HG03045 (cell line): ENCODE results near the gene IL26.

ENCODE experiments used
- ATAC-seq: cut with Tn5 transposase; IDR thresholded peaks from one replicate; pipeline ENCODE4 v1.9.1; 2021; ENCODE audit warnings: mild to moderate bottlenecking, moderate library complexity; ENCODE audit not compliant: unreplicated experiment

Gene IL26, protein sequence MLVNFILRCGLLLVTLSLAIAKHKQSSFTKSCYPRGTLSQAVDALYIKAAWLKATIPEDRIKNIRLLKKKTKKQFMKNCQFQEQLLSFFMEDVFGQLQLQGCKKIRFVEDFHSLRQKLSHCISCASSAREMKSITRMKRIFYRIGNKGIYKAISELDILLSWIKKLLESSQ

DNA sequence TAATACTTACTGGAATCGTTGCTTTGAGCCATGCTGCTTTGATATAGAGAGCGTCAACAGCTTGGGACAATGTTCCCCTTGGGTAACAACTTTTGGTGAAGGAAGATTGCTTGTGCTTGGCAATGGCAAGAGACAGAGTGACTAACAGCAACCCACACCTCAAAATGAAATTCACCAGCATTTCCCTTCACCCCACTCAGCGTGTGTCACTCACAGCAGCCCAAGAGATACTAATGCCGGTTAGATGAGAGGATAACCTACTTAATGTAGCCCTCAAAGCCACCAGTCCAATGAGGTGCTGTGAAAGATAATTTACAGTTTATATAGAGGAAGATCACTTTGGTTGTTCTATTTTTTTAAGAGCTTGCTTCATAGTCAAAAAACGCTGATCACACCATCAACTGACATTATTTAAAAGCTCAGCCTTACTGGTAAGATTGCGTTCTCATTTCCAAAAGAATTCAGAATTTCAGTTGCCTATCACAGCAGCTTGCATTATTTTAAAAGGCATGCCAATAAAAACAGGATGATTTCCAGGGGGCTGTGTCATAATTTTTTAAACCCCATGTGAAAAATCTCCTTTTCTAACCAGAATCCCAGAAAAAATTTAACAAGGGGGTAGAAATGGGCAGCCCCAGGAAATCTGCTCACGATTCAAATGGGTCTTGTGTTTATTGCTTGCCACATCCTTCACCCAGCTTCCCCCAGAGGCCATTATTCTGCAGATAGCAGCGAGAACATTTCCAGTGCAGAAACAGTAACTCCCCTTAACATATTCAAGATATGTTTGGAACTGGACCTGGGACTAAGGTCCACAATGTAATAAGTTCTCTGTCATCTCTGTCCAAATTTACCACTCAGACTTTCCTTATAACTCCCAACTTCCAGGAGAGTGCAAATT lies at the start of gene IL26:
IL26 (minus strand) TSS at position 235 of the 901 bp plus-strand sequence; CDS start at position 181, 54 bp downstream.
- no peak for ATAC-seq

GRCh38 chr12:68272732-68273131 lies 47.1 kb upstream of the IL26 start:
- no peak for ATAC-seq

DNA sequence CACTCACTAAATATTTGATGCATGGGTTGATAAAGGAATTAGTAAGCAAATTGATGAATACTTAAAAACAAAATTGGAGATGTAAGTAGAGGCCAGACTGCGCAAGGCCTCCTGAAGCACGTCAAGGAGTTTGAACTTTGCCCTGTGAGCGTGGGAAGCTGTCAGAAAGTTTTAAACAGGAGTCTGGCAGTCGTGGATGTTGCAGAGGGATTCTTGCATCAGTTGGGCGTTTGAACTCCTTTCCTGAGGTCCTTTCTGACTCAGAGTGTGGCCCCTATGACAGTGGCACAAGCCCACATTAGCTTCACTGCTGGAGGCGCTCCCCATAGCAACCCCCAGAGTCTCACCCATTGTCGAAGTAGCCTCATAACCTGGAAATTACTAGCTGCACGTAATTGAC lies 45.7 kb upstream of the IL26 start:
- ATAC-seq, result no peak

DNA sequence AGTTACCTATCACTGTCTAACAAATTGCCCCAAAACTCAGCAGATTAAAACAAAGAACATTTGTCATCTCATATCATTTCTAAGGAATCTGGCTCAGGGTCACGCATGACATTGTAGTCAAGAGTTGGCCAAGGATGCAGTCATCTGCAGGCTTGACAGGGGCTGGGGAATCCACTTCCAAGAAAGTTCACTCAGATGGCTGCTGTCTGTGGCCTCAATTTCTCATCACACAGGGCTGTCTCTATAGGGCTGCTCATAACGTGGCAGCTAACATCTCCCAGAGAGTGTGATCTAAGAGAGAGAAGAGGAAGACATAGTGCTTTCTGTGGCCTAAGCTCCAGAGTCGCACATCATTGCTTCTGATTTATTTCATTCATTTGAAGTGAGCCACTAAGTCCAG lies 44.7 kb upstream of the IL26 start:
- no peak for ATAC-seq

GRCh38 chr12:68269779-68270178 lies 44.2 kb upstream of the IL26 start:
- no peak for ATAC-seq

- ATAC-seq, result no peak
These were observed 43.4 kb upstream of the IL26 start for GRCh38 chr12:68268967-68269366.

- no peak for ATAC-seq
These were observed 42.3 kb upstream of the IL26 start for GRCh38 chr12:68267892-68268396.

- ATAC-seq, result no peak
These were observed 39.2 kb upstream of the IL26 start for GRCh38 chr12:68264857-68265256.

- ATAC-seq, result no peak
These were observed 38.7 kb upstream of the IL26 start for GRCh38 chr12:68264158-68264855.

- ATAC-seq, result no peak
These were observed 37.8 kb upstream of the IL26 start for GRCh38 chr12:68263366-68263765.

DNA sequence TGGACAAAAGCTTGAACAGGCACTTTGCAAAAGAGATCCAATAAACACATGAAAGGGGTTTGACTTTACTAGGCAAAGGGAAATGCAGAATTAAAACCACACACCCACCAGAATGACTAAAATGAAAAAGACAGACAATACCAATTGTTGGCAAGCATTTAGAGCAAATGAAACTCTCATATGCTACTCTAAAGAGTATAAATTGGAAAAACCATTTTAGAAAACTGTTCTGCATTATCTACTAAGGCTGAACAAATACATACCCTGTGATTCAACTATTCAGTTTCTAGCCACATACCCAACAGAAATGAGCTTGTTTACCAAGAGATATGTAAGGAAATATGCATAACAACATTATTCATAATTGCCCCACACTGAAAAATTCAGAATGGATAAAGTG lies 36.3 kb upstream of the IL26 start:
- ATAC-seq, result no peak

GRCh38 chr12:68260153-68260552 lies 34.5 kb upstream of the IL26 start:
- ATAC-seq, result no peak

DNA sequence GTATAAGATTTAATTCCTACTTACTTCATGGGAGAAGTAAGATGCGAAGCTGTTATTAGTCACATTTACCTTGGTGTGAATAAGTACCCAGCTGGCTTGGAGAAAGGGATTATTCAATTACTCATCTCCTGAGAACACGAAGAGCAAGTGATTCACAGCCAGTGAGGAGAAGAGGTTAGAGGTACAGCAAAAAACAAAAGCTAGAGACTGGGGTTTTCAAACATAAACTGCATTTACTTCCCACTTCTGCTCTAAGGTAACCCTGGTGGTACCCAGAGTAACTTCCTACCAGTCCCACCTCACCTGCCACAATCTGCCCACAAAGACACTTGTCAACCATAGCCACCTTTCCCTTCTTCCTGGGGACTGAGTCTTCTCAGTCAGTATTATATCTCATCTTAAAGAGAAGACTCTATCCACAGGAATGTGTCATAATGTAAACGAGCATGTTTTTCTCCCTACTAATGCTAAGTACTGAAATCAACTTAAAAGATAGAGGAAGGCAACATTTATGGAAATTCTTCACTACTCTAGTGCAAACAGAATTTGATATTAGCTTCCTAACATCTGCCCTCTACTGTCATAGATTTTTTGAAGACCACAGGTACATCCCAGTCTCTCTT lies 33.8 kb upstream of the IL26 start:
- no peak for ATAC-seq

- ATAC-seq, result no peak
These were observed 27.9 kb upstream of the IL26 start, which contains the start of gene IL22 for GRCh38 chr12:68253504-68253903. Gene IL22 (minus strand): TSS chr12:68253604. CDS start chr12:68253448, 156 bp downstream.

DNA sequence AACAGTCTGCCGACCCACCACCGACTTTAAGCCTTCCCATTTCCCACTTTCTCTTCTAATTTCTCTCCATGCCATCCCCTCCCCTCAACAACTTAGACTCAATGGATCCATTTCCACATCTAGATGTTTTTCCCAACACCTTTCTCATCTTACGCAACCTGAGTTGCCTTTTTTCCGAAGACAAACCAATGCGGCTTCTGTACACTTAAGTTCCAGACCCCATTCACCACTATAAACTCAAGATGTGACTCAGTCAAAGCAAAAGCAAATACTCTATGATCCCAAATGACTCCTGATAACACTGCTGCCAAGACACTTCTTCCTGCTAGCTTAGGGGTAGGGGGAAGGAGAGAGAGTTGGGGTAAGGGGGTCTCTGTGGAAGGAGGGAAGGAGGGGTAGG lies 26.5 kb upstream of the IL26 start:
- no peak for ATAC-seq

DNA sequence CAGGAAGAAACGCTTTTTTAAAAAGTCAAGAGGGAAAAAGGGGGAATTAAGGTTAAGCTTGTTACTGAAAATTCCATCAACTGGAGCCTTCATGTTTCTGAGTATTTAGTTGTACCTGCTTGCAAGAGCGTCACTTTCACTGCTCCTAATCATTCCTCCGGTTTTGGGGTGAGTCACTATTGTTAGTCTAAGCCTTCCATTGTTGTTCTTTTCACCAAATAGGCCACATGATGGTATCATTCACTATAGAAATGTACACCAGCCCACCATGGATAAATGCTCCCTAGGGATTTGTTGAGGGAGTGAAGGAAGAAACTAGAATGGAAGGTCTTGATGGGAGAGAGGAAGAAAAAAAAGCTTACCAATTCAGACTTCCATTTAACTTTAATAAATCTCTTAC lies 24.8 kb upstream of the IL26 start:
- no peak for ATAC-seq

GRCh38 chr12:68247785-68248184 lies 22.2 kb upstream of the IL26 start:
- ATAC-seq, result no peak

DNA sequence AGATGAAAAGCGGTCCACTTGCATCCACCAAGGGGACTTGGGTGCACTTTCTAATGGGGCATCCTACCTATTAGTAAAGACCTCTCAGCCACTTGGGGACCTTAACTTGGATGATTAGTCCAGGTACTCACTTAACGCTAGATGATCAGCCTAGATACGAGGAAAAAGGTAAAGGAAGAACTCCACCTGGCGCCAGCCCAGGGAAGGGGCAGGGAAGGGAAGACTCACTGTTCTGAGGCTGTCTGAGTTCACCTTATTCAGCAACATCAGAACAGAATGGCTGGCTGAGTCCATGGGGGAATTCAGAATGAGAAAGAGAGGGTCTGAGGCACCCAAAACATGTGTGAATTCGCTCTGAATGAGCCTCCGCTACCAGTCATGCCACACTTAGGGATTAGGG lies 20.7 kb upstream of the IL26 start:
- no peak for ATAC-seq

- ATAC-seq, result no peak
These were observed 19.8 kb upstream of the IL26 start for GRCh38 chr12:68245180-68246021.

GRCh38 chr12:68242777-68243176 lies 17.2 kb upstream of the IL26 start:
- ATAC-seq, result no peak
